Measurements from ENCODE around the gene RAB21.

GRCh38 chr12:71749666-71750065, 5.0 kb upstream of the RAB21 start:
- TF ChIP-seq, protein P1, sequence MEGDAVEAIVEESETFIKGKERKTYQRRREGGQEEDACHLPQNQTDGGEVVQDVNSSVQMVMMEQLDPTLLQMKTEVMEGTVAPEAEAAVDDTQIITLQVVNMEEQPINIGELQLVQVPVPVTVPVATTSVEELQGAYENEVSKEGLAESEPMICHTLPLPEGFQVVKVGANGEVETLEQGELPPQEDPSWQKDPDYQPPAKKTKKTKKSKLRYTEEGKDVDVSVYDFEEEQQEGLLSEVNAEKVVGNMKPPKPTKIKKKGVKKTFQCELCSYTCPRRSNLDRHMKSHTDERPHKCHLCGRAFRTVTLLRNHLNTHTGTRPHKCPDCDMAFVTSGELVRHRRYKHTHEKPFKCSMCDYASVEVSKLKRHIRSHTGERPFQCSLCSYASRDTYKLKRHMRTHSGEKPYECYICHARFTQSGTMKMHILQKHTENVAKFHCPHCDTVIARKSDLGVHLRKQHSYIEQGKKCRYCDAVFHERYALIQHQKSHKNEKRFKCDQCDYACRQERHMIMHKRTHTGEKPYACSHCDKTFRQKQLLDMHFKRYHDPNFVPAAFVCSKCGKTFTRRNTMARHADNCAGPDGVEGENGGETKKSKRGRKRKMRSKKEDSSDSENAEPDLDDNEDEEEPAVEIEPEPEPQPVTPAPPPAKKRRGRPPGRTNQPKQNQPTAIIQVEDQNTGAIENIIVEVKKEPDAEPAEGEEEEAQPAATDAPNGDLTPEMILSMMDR (IDR thresholded peaks at IDR 0.05): no peak
- TF ChIP-seq EZH2 (IDR thresholded peaks at IDR 0.05; ENCODE audit: borderline replicate concordance, insufficient read depth, low read depth, low read length, poor library complexity, severe bottlenecking): no peak

Measured in B cell (primary cell).